Astrocyte (in vitro differentiated cells and primary cell): ENCODE measurements around the gene LSP1. TPM values are rescaled to one million over a fixed set of nuclear protein-coding genes. Genes with fewer than 3 reads are reported as not detected.

Source experiments
- DNase-seq: peaks from one replicate; pipeline ENCODE4 v3.0.0-alpha.2; 2010; ENCODE audit warnings: low read depth
- FAIRE-seq: peaks from 2 replicates; lab custom pipeline; 2011; peaks lifted over from hg19 to GRCh38; lab: Jason Lieb, UNC
- H2AFZ ChIP-seq: 2 replicates; pipeline ENCODE4 v1.6.0; 2012; ENCODE audit warnings: low read depth, low read length, inconsistent platforms
- H3K27ac ChIP-seq: 2 replicates; pipeline ENCODE4 v1.5.1; 2011; ENCODE audit warnings: low read depth, low read length, inconsistent platforms
- H3K27me3 ChIP-seq: 2 replicates; pipeline ENCODE4 v1.6.0; 2011; ENCODE audit warnings: low read length, inconsistent platforms; ENCODE audit not compliant: insufficient read depth
- H3K36me3 ChIP-seq: 2 replicates; pipeline ENCODE4 v1.5.1; 2011; ENCODE audit warnings: low read length, inconsistent platforms; ENCODE audit not compliant: insufficient read depth
- H3K4me1 ChIP-seq: 2 replicates; pipeline ENCODE4 v1.5.1; 2011; ENCODE audit warnings: low read length, inconsistent platforms; ENCODE audit not compliant: insufficient read depth
- H3K4me2 ChIP-seq: 2 replicates; pipeline ENCODE4 v1.6.0; 2012; ENCODE audit warnings: low read length, inconsistent platforms
- H3K4me3 ChIP-seq: 2 replicates; pipeline ENCODE4 v1.5.1; 2011; ENCODE audit warnings: low read depth, mild to moderate bottlenecking, low read length, inconsistent platforms; ENCODE audit not compliant: insufficient read depth
- H3K79me2 ChIP-seq: 2 replicates; pipeline ENCODE4 v1.6.0; 2012; ENCODE audit warnings: mild to moderate bottlenecking, low read length, inconsistent platforms; ENCODE audit not compliant: insufficient read depth
- H3K9ac ChIP-seq: 2 replicates; pipeline ENCODE4 v1.6.0; 2012; ENCODE audit warnings: mild to moderate bottlenecking, low read length, inconsistent platforms
- H3K9me3 ChIP-seq: 2 replicates; pipeline ENCODE4 v1.5.1; 2012; ENCODE audit warnings: low read depth, mild to moderate bottlenecking, low read length, inconsistent platforms; ENCODE audit not compliant: insufficient read depth
- H4K20me1 ChIP-seq: 2 replicates; pipeline ENCODE4 v1.6.0; 2012; ENCODE audit warnings: low read length, inconsistent platforms; ENCODE audit not compliant: insufficient read depth
- H3K27ac Mint-ChIP-seq: one replicate; pipeline ENCODE4 v1.8.0; 2021; ENCODE audit warnings: mild to moderate bottlenecking, mixed read lengths; ENCODE audit not compliant: unreplicated experiment
- H3K27me3 Mint-ChIP-seq: one replicate; pipeline ENCODE4 v1.8.0; 2021; ENCODE audit warnings: low read depth, mixed read lengths; ENCODE audit not compliant: unreplicated experiment
- H3K36me3 Mint-ChIP-seq: one replicate; pipeline ENCODE4 v1.8.0; 2021; ENCODE audit warnings: low read depth, mixed read lengths; ENCODE audit not compliant: unreplicated experiment
- H3K4me1 Mint-ChIP-seq: one replicate; pipeline ENCODE4 v1.8.0; 2021; ENCODE audit warnings: low read depth, mixed read lengths; ENCODE audit not compliant: unreplicated experiment
- H3K4me3 Mint-ChIP-seq: one replicate; pipeline ENCODE4 v1.8.0; 2021; ENCODE audit warnings: mild to moderate bottlenecking, moderate library complexity, mixed read lengths; ENCODE audit not compliant: unreplicated experiment
- H3K9me3 Mint-ChIP-seq: one replicate; pipeline ENCODE4 v1.8.0; 2021; ENCODE audit warnings: mild to moderate bottlenecking, mixed read lengths; ENCODE audit not compliant: unreplicated experiment
- CTCF ChIP-seq: IDR thresholded peaks from 2 replicates; pipeline ENCODE4 v1.5.1; 2011; ENCODE audit warnings: low read depth, mild to moderate bottlenecking, inconsistent platforms, low read length, moderate library complexity; ENCODE audit not compliant: insufficient read depth
- EZH2 ChIP-seq: IDR thresholded peaks from 2 replicates; pipeline ENCODE4 v1.6.1; 2012; ENCODE audit warnings: mild to moderate bottlenecking, low read length, inconsistent platforms; ENCODE audit not compliant: insufficient read depth
- total RNA-seq: library from RNA; stranded (reverse); gene quantifications from 2 replicates; pipeline ENCODE4 v1.2.1, GENCODE V29; 2021

Gene LSP1
- total RNA-seq, 1 donor from 2014 or later, result 1.3 TPM

GRCh38 chr11:1931341-1932104 lies 78.6 kb downstream of the LSP1 start:
- Mint-ChIP-seq H3K27me3 (peaks cover 19% of the 10 kb centered on the region), H3K4me3 (no peak overlapping the region), H3K27ac (no peak overlapping the region), H3K9me3 (no peaks in the 10 kb centered on the region), H3K36me3 (no peaks in the 10 kb centered on the region), H3K4me1 (no peaks in the 10 kb centered on the region)
- H4K20me1 ChIP-seq, result no peaks in the 10 kb centered on the region
- no peak overlapping the region for H3K9ac ChIP-seq
- H3K36me3 ChIP-seq, result no peaks in the 10 kb centered on the region
- DNase-seq (no peak), FAIRE-seq (no peak)
- H3K79me2 ChIP-seq, result no peaks in the 10 kb centered on the region
- TF ChIP-seq EZH2, result no peak
- H3K4me1 ChIP-seq, result no peaks in the 10 kb centered on the region
- no peak overlapping the region for H3K4me2 ChIP-seq
- no peaks in the 10 kb centered on the region for H3K27me3 ChIP-seq
- no peaks in the 10 kb centered on the region for H3K9me3 ChIP-seq
- no peak overlapping the region for H2AFZ ChIP-seq
- no peak overlapping the region for H3K27ac ChIP-seq
- no peak overlapping the region for H3K4me3 ChIP-seq

- Histone ChIP-seq H3K36me3 (no peaks in the 10 kb centered on the region), H3K4me1 (no peaks in the 10 kb centered on the region), H2AFZ (no peak overlapping the region), H4K20me1 (no peaks in the 10 kb centered on the region), H3K27ac (no peak overlapping the region), H3K9me3 (no peaks in the 10 kb centered on the region), H3K9ac (no peak overlapping the region), H3K79me2 (no peaks in the 10 kb centered on the region), H3K4me2 (no peak overlapping the region), H3K27me3 (no peaks in the 10 kb centered on the region), H3K4me3 (no peak overlapping the region)
- Mint-ChIP-seq H3K4me3 (no peak overlapping the region), H3K9me3 (no peaks in the 10 kb centered on the region), H3K4me1 (no peaks in the 10 kb centered on the region), H3K36me3 (no peaks in the 10 kb centered on the region), H3K27ac (no peak overlapping the region), H3K27me3 (peaks cover 17% of the 10 kb centered on the region)
- TF ChIP-seq CTCF (no peak), EZH2 (no peak)
- FAIRE-seq (no peak), DNase-seq (no peak)
These were observed 79.2 kb downstream of the LSP1 start for GRCh38 chr11:1932105-1932480.

- no peaks in the 10 kb centered on the region for H3K4me1 ChIP-seq
- Mint-ChIP-seq H3K9me3 (no peaks in the 10 kb centered on the region), H3K36me3 (no peaks in the 10 kb centered on the region), H3K27me3 (peaks cover 17% of the 10 kb centered on the region), H3K27ac (no peak overlapping the region), H3K4me3 (no peak overlapping the region), H3K4me1 (no peaks in the 10 kb centered on the region)
- no peak overlapping the region for H3K9ac ChIP-seq
- H2AFZ ChIP-seq, result no peak overlapping the region
- H3K36me3 ChIP-seq, result no peaks in the 10 kb centered on the region
- H3K27ac ChIP-seq, result no peak overlapping the region
- FAIRE-seq (no peak), DNase-seq (no peak)
- H3K79me2 ChIP-seq, result no peaks in the 10 kb centered on the region
- H3K4me2 ChIP-seq, result no peak overlapping the region
- no peaks in the 10 kb centered on the region for H3K9me3 ChIP-seq
- H3K4me3 ChIP-seq, result no peak overlapping the region
- no peak for TF ChIP-seq CTCF
- TF ChIP-seq EZH2, result no peak
- H3K27me3 ChIP-seq, result no peaks in the 10 kb centered on the region
- H4K20me1 ChIP-seq, result no peaks in the 10 kb centered on the region
These were observed 79.8 kb downstream of the LSP1 start for GRCh38 chr11:1932681-1933080.
